IPS-18a (cell line): Measurements from ENCODE around the gene TMEM151A.
"Not testable (repeated sequence)": the region's sequence is repeated elsewhere in the genome, so short reads cannot be mapped to it uniquely, and the experiment has no call there.

Source experiments
- H3K27ac ChIP-seq: one replicate; pipeline ENCODE4 v1.5.1; 2013; ENCODE audit warnings: low read length
- H3K27me3 ChIP-seq: one replicate; pipeline ENCODE4 v1.6.1; 2013; ENCODE audit warnings: mild to moderate bottlenecking, low read length; ENCODE audit not compliant: control insufficient read depth, insufficient read depth
- H3K36me3 ChIP-seq: one replicate; pipeline ENCODE4 v1.6.1; 2013; ENCODE audit warnings: low read depth, low read length; ENCODE audit not compliant: control insufficient read depth
- H3K4me1 ChIP-seq: one replicate; pipeline ENCODE4 v1.6.1; 2013; ENCODE audit warnings: low read depth, low read length; ENCODE audit not compliant: control insufficient read depth
- H3K4me3 ChIP-seq: one replicate; pipeline ENCODE4 v1.5.1; 2013; ENCODE audit warnings: low read length
- H3K9ac ChIP-seq: one replicate; pipeline ENCODE4 v1.6.1; 2013; ENCODE audit warnings: mild to moderate bottlenecking, low read length, moderate library complexity
- H3K9me3 ChIP-seq: one replicate; pipeline ENCODE4 v1.6.1; 2013; ENCODE audit warnings: low read depth, low read length; ENCODE audit not compliant: control insufficient read depth

The TMEM151A gene

GRCh38 chr11:66320748-66321147 lies 29.1 kb downstream of the TMEM151A start:
- H3K9ac ChIP-seq: not testable (repeated sequence)

DNA sequence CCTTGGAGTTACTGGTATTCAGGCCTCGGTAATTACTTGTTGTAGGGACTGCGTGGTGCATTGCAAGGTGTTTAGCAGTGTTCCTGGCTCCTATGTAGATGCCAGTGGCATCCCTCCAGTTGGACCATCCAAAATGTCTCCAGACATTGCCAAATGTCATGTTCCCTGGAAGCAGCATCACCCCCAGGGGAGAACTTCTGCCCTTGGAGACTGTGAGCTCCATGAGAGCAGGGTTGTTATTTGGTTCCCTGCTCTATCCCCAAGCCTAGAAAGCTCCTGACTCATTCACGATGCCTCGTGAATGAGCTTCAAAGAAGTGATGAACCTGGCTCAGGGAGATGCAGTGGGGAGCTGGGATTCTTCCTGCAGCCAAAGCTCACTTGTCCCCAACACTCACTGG lies 29.9 kb downstream of the TMEM151A start:
- H3K36me3 ChIP-seq: no peaks in the 10 kb centered on the region
- H3K9me3 ChIP-seq: no peaks in the 10 kb centered on the region
- H3K27me3 ChIP-seq: no peaks in the 10 kb centered on the region
- no peak overlapping the region for H3K27ac ChIP-seq
- peaks cover 14% of the 10 kb centered on the region for H3K4me1 ChIP-seq
- no peak overlapping the region for H3K4me3 ChIP-seq
- no peak overlapping the region for H3K9ac ChIP-seq

More at GRCh38 chr11:66320748-66321147, 29.1 kb downstream of the TMEM151A start:
- peaks cover 14% of the 10 kb centered on the region for H3K4me1 ChIP-seq
- H3K27me3 ChIP-seq, H3K9me3 ChIP-seq, H3K36me3 ChIP-seq, H3K4me3 ChIP-seq, H3K27ac ChIP-seq: not testable (repeated sequence)

GRCh38 chr11:66322732-66323427 lies 31.2 kb downstream of the TMEM151A start:
- H3K9ac ChIP-seq: no peak overlapping the region
- no peak overlapping the region for H3K27ac ChIP-seq
- H3K4me1 ChIP-seq: peaks cover 6% of the 10 kb centered on the region
- no peaks in the 10 kb centered on the region for H3K36me3 ChIP-seq
- H3K9me3 ChIP-seq: no peaks in the 10 kb centered on the region
- no peak overlapping the region for H3K4me3 ChIP-seq
- H3K27me3 ChIP-seq: peaks cover 5% of the 10 kb centered on the region

- Histone ChIP-seq H3K4me1 (peaks cover 3% of the 10 kb centered on the region), H3K9me3 (no peaks in the 10 kb centered on the region), H3K27ac (no peak overlapping the region), H3K4me3 (no peak overlapping the region), H3K36me3 (no peaks in the 10 kb centered on the region), H3K9ac (no peak overlapping the region), H3K27me3 (peaks cover 8% of the 10 kb centered on the region)
Measured at GRCh38 chr11:66323684-66324083, 32.0 kb downstream of the TMEM151A start.

- no peaks in the 10 kb centered on the region for H3K9me3 ChIP-seq
- no peak overlapping the region for H3K4me3 ChIP-seq
- no peaks in the 10 kb centered on the region for H3K36me3 ChIP-seq
- H3K27ac ChIP-seq: no peak overlapping the region
- H3K9ac ChIP-seq: no peak overlapping the region
- H3K27me3 ChIP-seq: peaks cover 8% of the 10 kb centered on the region
- peaks cover 4% of the 10 kb centered on the region for H3K4me1 ChIP-seq
Measured at GRCh38 chr11:66324664-66325063, 33.0 kb downstream of the TMEM151A start.

DNA sequence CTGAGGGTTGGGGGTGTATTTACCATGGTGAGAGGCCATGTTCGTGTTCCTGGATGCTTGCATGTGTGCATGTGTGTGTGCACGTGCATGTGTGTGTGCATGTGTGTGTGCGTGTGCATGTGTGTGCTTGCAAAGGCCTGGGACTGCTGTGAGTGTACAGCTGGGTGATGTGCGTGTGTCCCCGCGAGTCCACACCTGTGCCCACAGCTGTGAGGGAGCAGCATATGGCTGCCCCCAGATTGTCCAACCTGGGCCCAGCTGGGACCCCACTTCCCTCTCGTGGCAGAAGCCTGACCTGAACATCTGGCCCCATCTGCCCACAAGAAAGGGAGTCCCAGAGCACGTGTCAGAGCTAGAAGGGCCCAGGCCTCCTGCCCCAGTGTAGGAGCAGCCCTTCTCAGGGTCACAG lies 33.6 kb downstream of the TMEM151A start:
- Histone ChIP-seq H3K4me1 (peaks cover 4% of the 10 kb centered on the region), H3K9ac (no peak overlapping the region), H3K9me3 (no peaks in the 10 kb centered on the region), H3K27me3 (peaks cover 8% of the 10 kb centered on the region), H3K36me3 (no peaks in the 10 kb centered on the region), H3K27ac (no peak overlapping the region), H3K4me3 (no peak overlapping the region)

DNA sequence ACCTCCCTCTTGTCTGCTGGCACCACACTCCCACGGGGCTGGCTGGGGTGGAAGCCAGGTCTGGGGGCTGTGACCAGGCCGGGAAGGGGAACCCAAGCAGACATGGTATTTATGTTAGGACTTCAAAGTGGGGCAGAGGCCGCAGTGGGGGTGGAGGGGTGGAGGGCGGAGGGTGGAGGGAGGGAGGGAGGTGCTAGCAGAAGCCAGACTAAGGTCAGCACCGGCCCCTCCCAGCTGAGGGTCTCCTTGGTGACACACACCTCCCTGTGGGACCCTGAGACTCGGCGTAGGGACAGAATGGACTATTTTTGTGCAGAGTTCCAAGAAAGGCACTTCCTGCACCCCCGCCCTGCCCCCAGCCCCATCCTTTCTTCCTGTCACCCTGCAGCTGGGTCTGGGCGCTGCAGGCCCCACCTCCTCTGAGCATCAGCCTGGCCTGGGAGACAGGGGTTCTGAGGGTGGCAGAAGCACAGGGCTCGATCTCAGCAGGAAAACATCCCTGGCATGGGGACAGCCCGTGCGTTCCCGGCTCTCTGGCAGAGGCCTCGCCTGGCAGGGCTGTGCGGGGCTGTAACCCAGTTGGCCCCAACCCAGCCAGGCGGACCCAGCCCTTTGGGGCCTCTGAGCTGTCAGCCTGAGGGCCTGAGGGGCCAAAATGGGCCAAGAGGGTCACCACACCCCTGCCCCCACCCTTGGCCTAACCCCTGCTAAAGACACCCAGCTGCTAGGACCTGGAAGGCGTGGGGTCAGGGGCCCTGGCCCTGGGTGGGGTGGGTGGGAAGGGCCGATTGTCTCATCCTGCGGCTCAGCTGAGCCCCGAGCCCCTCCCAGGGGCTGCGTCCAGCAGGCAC lies 34.8 kb downstream of the TMEM151A start:
- Histone ChIP-seq H3K4me3 (no peak overlapping the region), H3K9ac (no peak overlapping the region), H3K27me3 (peaks cover 8% of the 10 kb centered on the region), H3K36me3 (no peaks in the 10 kb centered on the region), H3K4me1 (peaks cover 4% of the 10 kb centered on the region), H3K27ac (no peak overlapping the region), H3K9me3 (no peaks in the 10 kb centered on the region)

DNA sequence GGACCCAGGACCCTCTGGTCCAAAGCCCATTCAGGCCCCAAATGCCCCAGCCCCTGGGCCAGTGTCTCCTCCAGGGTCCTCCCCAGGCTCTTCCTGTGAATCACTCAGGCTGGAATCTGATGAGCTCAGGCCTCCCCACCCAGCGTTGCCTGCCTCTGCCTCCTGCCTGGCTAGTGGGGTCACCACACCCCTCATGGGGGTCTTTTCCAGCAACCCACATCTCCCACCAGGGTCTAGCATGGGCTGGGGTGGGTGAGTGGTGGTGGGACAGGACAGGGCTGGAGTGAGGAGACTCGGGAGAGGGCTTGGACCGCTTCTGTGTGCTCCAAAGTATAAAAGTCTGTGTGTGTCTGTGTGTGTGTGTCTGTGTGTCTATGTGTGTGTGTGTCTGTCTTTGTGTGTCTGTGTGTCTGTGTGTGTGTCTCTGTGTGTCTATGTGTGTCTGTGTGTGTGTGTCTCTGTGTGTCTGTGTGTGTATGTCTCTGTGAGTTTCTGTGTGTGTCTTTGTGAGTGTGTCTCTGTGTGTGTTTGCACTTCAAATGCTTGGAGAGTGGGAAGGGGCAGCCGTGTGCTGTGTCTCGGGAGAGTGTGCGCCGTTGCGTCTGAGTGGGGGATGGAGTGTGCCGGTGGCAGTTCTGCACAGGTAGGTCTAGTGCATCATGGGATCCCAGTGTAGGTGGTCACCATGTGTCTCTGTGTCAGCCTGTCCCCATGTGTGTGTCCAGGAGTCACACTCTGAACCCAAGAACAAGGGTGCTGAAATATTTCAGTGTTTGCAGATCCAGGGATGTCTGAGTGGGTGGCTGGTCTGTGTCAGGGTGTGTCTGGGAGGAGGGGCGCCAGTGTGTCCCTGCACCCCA lies 35.7 kb downstream of the TMEM151A start:
- Histone ChIP-seq H3K4me1 (peaks cover 4% of the 10 kb centered on the region), H3K27ac (no peak overlapping the region), H3K36me3 (no peaks in the 10 kb centered on the region), H3K9me3 (no peaks in the 10 kb centered on the region), H3K9ac (no peak overlapping the region), H3K4me3 (no peak overlapping the region), H3K27me3 (peaks cover 8% of the 10 kb centered on the region)

DNA sequence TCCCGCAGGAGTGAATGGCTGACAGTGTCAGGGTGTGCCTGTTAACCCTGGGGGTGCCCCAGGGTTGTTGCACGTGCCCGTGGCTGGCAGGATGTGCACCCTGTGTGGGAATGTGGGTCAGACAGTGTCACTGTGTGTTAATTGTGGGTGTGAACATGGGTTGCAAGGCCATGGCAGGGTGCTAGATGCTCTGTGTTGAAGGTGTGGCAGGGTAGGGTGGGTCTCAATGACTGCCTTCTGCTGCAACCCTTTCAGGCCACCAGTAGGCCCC lies 36.3 kb downstream of the TMEM151A start:
- Histone ChIP-seq H3K27ac (no peak overlapping the region), H3K4me3 (no peak overlapping the region)

GRCh38 chr11:66328302-66329144 lies 36.8 kb downstream of the TMEM151A start:
- H3K4me1 ChIP-seq: peaks cover 4% of the 10 kb centered on the region
- H3K9ac ChIP-seq: no peak overlapping the region
- no peaks in the 10 kb centered on the region for H3K36me3 ChIP-seq
- no peaks in the 10 kb centered on the region for H3K9me3 ChIP-seq
- peak overlapping the region; percentile 33 for H3K4me3 ChIP-seq
- no peak overlapping the region for H3K27ac ChIP-seq
- H3K27me3 ChIP-seq: peaks cover 8% of the 10 kb centered on the region

More for the DNA sequence above, 36.3 kb downstream of the TMEM151A start:
- H3K27me3 ChIP-seq: peaks cover 8% of the 10 kb centered on the region
- H3K36me3 ChIP-seq: no peaks in the 10 kb centered on the region
- H3K9me3 ChIP-seq: no peaks in the 10 kb centered on the region
- no peak overlapping the region for H3K9ac ChIP-seq
- H3K4me1 ChIP-seq: peaks cover 4% of the 10 kb centered on the region
